OCI-LY1 (cell line): ENCODE results near the gene EEFSEC.
A peak's percentile ranks its signal among the peaks of the same experiment; 100 is the strongest.

Source experiments
- H2AFZ ChIP-seq: fragments of 200-600 bp; sonication (generic), shearing (Covaris generic); 2 replicates; pipeline ENCODE4 v1.6.0; 2014; ENCODE audit warnings: antibody characterized with exemption, mild to moderate bottlenecking, low read length
- H3F3A ChIP-seq: fragments of 200-600 bp; sonication (generic), shearing (Covaris generic); 2 replicates; pipeline ENCODE4 v1.6.0; 2014; ENCODE audit warnings: mild to moderate bottlenecking, antibody characterized with exemption, low read length, moderate library complexity; ENCODE audit not compliant: insufficient read depth
- H3K27ac ChIP-seq: fragments of 200-600 bp; sonication (generic); 2 replicates; pipeline ENCODE4 v1.5.1; 2014; ENCODE audit warnings: low read length, mixed run types, mild to moderate bottlenecking, low read depth; ENCODE audit not compliant: poor library complexity, severe bottlenecking
- H3K27me3 ChIP-seq: fragments of 200-600 bp; sonication (generic); 2 replicates; pipeline ENCODE4 v1.6.0; 2014; ENCODE audit warnings: antibody characterized with exemption, mild to moderate bottlenecking, low read length, moderate library complexity; ENCODE audit not compliant: insufficient read depth
- H3K36me3 ChIP-seq: fragments of 200-600 bp; sonication (generic); 2 replicates; pipeline ENCODE4 v1.6.1; 2014; ENCODE audit warnings: mild to moderate bottlenecking, antibody characterized with exemption, low read length, moderate library complexity, mixed read lengths; ENCODE audit not compliant: insufficient read depth
- H3K4me1 ChIP-seq: fragments of 200-600 bp; sonication (generic); 2 replicates; pipeline ENCODE4 v1.5.1; 2014; ENCODE audit warnings: mild to moderate bottlenecking, low read length, moderate library complexity; ENCODE audit not compliant: insufficient read depth, severe bottlenecking
- H3K4me2 ChIP-seq: fragments of 200-600 bp; sonication (generic), shearing (Covaris generic); 2 replicates; pipeline ENCODE4 v1.6.1; 2014; ENCODE audit warnings: low read length
- H3K4me3 ChIP-seq: fragments of 200-600 bp; sonication (generic); 2 replicates; pipeline ENCODE4 v1.5.1; 2014; ENCODE audit warnings: low read length, low read depth, mild to moderate bottlenecking, mixed read lengths; ENCODE audit not compliant: poor library complexity, severe bottlenecking
- H3K79me2 ChIP-seq: fragments of 200-600 bp; shearing (Covaris generic); 2 replicates; pipeline ENCODE4 v1.6.1; 2016; ENCODE audit warnings: mixed run types, low read length, mixed read lengths; ENCODE audit not compliant: insufficient read depth
- H3K9ac ChIP-seq: fragments of 200-600 bp; sonication (generic), shearing (Covaris generic); 2 replicates; pipeline ENCODE4 v1.6.1; 2014; ENCODE audit warnings: mild to moderate bottlenecking, low read length, mixed read lengths
- H3K9me2 ChIP-seq: fragments of 200-600 bp; sonication (generic), shearing (Covaris generic); 2 replicates; pipeline ENCODE4 v1.6.1; 2014; ENCODE audit warnings: low read depth, mild to moderate bottlenecking, low read length, mixed read lengths
- H3K9me3 ChIP-seq: fragments of 200-600 bp; shearing (Covaris generic); 2 replicates; pipeline ENCODE4 v1.6.1; 2014; ENCODE audit warnings: low read length, mixed read lengths
- H4K20me1 ChIP-seq: fragments of 200-600 bp; sonication (generic), shearing (Covaris generic); 2 replicates; pipeline ENCODE4 v1.6.0; 2016; ENCODE audit warnings: mild to moderate bottlenecking, low read length; ENCODE audit not compliant: insufficient read depth
- EZH2 ChIP-seq: fragments of 200-600 bp; sonication (generic), shearing (Covaris generic); IDR thresholded peaks from 2 replicates; pipeline ENCODE4 v1.8.0; 2017; ENCODE audit warnings: borderline replicate concordance, mixed run types, mild to moderate bottlenecking, antibody characterized with exemption, low read length, moderate library complexity, mixed read lengths
- TF ChIP-seq, protein P1 (sequence below): fragments of 200-600 bp; sonication (generic), shearing (Covaris generic); IDR thresholded peaks from 2 replicates; pipeline ENCODE4 v1.5.1; 2017; ENCODE audit warnings: mild to moderate bottlenecking, antibody characterized with exemption, low read length, moderate library complexity, mixed read lengths

The EEFSEC gene

DNA sequence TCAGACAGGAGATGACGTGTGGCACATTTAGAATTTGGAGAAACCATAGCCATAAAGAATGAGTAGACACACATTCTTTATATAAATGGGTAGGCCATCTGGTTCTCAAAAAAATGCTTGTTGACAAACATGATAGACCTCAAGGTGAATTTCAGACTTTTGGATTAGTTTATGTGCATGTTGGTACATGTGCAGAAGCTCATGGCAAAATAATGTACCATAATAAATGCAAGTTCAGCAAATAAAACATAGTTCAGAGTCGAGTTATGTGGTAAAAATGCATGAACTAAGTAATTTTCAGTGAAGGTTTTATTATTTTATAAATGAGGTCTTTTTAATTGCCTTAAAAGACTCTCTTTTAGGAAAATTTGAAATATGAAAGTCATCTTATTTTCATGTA, 24.6 kb downstream of the EEFSEC start:
- peak overlapping the region; percentile 3 for H3K4me2 ChIP-seq
- H4K20me1 ChIP-seq: no peaks in the 10 kb centered on the region
- no peaks in the 10 kb centered on the region for H3K36me3 ChIP-seq
- H3K4me1 ChIP-seq: peaks cover 24% of the 10 kb centered on the region
- H3K27me3 ChIP-seq: no peaks in the 10 kb centered on the region
- H3K4me3 ChIP-seq: no peak overlapping the region
- no peaks in the 10 kb centered on the region; the same call in 1 of the 2 replicates for H3K79me2 ChIP-seq
- no peak overlapping the region for H3K27ac ChIP-seq
- no peaks in the 10 kb centered on the region for H3K9me3 ChIP-seq
- no peaks in the 10 kb centered on the region for H3F3A ChIP-seq
- H2AFZ ChIP-seq: no peak overlapping the region
- no peak for TF ChIP-seq EZH2
- TF ChIP-seq, protein P1, sequence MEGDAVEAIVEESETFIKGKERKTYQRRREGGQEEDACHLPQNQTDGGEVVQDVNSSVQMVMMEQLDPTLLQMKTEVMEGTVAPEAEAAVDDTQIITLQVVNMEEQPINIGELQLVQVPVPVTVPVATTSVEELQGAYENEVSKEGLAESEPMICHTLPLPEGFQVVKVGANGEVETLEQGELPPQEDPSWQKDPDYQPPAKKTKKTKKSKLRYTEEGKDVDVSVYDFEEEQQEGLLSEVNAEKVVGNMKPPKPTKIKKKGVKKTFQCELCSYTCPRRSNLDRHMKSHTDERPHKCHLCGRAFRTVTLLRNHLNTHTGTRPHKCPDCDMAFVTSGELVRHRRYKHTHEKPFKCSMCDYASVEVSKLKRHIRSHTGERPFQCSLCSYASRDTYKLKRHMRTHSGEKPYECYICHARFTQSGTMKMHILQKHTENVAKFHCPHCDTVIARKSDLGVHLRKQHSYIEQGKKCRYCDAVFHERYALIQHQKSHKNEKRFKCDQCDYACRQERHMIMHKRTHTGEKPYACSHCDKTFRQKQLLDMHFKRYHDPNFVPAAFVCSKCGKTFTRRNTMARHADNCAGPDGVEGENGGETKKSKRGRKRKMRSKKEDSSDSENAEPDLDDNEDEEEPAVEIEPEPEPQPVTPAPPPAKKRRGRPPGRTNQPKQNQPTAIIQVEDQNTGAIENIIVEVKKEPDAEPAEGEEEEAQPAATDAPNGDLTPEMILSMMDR: no peak
- H3K9me2 ChIP-seq: no peaks in the 10 kb centered on the region
- H3K9ac ChIP-seq: no peak overlapping the region

DNA sequence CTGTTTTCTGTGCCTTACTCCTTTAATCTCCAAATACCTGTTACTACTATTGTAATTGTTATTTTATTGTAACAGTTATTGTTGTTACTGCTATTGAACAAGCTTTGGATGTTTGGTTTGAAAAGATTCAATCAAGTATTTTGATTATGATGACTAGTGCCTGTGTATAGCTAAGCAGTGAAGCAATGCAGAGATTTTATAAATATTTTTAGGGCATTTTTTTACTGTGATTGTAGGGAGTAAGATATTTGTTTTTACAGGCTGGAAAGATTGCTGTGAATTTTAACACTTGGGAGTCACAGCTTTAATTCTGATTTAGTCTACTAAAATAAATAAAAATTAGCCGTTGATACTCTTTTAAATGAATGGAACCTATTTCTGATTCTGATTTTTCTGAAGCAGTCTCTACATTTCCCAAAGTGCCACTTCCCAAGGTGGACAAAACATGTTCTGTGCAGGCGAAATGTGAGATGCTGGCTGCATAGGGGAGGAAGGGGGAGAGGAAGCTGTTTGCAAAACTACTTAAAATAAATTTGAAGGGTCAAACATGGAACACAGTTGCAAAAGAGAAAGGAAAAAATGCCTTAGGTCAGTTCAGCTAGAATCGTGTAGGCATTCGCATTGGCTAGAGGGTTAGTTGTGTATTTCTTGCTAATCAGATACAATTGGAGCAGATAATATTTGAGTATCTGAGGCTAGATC, 25.7 kb downstream of the EEFSEC start:
- Histone ChIP-seq H3K27me3 (no peaks in the 10 kb centered on the region), H3K4me3 (no peak overlapping the region), H3F3A (no peaks in the 10 kb centered on the region), H3K79me2 (no peaks in the 10 kb centered on the region; the same call in 1 of the 2 replicates), H3K9me2 (no peaks in the 10 kb centered on the region), H3K9ac (no peak overlapping the region), H4K20me1 (no peaks in the 10 kb centered on the region), H2AFZ (no peak overlapping the region), H3K9me3 (no peaks in the 10 kb centered on the region), H3K27ac (no peak overlapping the region), H3K4me2 (peak overlapping the region; percentile 3; the same call in 1 of the 2 replicates), H3K36me3 (no peaks in the 10 kb centered on the region), H3K4me1 (peaks cover 24% of the 10 kb centered on the region)
- TF ChIP-seq, protein P1: no peak

DNA sequence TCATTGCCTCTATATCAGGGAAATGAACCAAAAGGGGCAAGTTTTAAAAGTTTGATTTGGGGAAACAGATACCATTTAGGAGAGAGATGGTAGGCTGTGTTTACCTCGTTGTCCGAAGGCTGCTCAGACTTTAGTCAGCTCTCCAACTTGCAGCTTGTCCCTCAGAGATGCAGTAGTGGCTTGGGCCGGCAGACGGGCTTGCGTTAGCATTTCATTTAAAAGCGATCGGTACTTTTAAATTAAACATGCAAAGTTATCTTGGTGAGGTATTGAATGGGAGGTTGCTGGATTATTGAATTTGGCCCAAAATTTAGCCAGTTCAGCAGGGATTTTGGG, 26.2 kb downstream of the EEFSEC start:
- Histone ChIP-seq H3K36me3 (0 out of 2 replicates have a peak, but pooled peaks cover under 1% of the 10 kb centered on the region), H3K9me2 (no peaks in the 10 kb centered on the region), H3K4me3 (no peak overlapping the region), H3K79me2 (no peaks in the 10 kb centered on the region; the same call in 1 of the 2 replicates), H3F3A (no peaks in the 10 kb centered on the region), H3K27ac (no peak overlapping the region), H3K9me3 (no peaks in the 10 kb centered on the region), H3K27me3 (no peaks in the 10 kb centered on the region), H3K4me1 (peaks cover 24% of the 10 kb centered on the region), H4K20me1 (no peaks in the 10 kb centered on the region), H2AFZ (no peak overlapping the region), H3K9ac (no peak overlapping the region), H3K4me2 (no peak overlapping the region)
- no peak for TF ChIP-seq EZH2
- TF ChIP-seq, protein P1: no peak
